NCI-H2196 (cell line): ENCODE results near the gene FSD1.
"Not testable (repeated sequence)": the region's sequence is repeated elsewhere in the genome, so short reads cannot be mapped to it uniquely, and the experiment has no call there.

Experiments used
- DNase-seq: peaks from one replicate; lab custom pipeline; 2025; ENCODE audit not compliant: unreplicated experiment; lab: John Stamatoyannopoulos, UW

Gene FSD1

GRCh38 chr19:4342615-4343369, 38.4 kb downstream of the FSD1 start:
- DNase-seq: peak; percentile 98

GRCh38 chr19:4343370-4344307, 39.2 kb downstream of the FSD1 start, which contains the start of gene MPND:
Gene MPND, plus strand, starts transcription at chr19:4343562. Its CDS starts 32 bp downstream, at chr19:4343594.
- peak; percentile 93 for DNase-seq

GRCh38 chr19:4345342-4346019, 41.1 kb downstream of the FSD1 start:
- no peak for DNase-seq

DNA sequence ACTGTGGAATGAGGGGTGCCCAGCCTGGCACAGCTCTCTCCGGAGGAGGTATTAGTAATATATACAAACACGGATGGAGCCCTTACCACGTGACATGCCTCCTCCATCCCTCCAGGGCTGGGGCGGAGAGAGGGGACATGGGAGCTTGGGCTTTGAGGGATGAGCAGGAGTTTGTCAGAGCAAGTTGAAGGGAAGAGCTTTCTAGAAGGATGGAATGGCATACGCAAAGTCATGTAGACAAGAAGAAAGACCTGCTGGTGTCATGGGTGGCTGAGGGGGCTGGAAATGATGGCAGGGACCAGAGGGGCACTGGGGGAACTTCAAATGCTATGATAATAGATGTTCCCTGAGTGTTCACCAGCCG, 41.6 kb downstream of the FSD1 start:
- DNase-seq: no peak

- no peak for DNase-seq
Observed at GRCh38 chr19:4347521-4347920, 43.1 kb downstream of the FSD1 start.

GRCh38 chr19:4349225-4349624, 44.8 kb downstream of the FSD1 start:
- not testable (repeated sequence) for DNase-seq

- DNase-seq: no peak
Observed at GRCh38 chr19:4350111-4350510, 45.7 kb downstream of the FSD1 start.

DNA sequence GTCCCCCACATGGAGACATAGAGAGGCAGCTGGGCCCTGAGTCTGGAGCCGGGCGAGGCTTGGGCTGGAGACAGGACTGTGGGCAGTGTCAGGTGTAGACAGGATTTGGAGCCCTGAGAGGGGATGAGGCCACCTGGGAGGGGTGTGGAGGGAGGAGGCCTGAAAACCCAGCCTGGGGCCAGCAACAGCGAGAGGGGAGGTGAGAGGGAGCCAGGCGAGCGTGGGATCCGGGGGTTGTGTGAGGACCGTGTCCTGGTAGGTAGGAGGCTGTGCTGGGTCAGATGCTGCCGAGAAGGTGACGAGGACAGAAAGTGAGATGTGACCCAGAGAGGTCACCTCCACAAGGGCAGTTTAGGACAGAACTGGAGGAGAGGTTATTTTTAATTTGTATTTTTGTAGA, 46.3 kb downstream of the FSD1 start:
- no peak for DNase-seq

DNA sequence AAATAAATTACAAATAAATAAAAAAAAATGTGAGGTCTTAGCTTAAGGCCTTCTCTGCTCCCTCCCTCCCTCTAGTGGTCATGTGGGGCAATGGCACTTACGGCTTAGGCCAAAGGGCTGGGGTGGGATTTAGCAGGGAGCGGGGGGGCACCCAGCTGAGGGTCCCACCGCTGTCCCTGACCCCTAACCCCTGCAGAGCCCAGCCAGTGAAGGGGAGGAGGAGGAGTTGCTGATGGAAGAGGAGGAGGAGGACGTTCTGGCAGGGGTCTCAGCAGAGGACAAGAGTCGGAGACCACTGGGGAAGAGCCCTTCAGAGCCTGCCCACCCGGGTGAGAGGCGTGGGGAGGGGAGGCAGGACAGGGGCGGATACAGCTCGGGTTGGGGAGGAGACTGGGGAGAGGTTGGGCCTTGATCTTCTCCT, 48.3 kb downstream of the FSD1 start:
- peak; percentile 66 for DNase-seq

GRCh38 chr19:4354282-4354681, 49.9 kb downstream of the FSD1 start:
- no peak for DNase-seq

DNA sequence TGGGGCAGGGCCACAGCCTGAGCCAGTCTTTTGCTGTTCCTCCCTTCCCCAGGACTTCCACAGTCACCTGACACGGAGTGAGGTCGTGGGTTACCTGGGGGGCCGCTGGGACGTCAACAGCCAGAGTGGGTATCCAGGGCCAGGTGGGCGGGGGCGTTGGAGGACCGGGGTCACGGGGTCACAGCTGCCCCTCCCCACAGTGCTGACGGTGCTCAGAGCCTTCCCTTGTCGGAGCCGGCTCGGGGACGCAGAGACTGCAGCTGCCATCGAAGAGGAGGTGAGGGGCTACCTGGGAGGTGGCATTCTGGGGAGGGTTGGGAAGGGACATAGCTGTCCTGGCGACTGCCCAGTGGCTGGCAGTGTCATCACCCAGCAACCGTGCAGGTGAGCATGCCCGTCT, 50.5 kb downstream of the FSD1 start:
- no peak for DNase-seq

GRCh38 chr19:4357095-4357797, 52.8 kb downstream of the FSD1 start:
- no peak for DNase-seq

GRCh38 chr19:4357921-4358326, 53.5 kb downstream of the FSD1 start:
- no peak for DNase-seq

GRCh38 chr19:4358709-4359626, 54.6 kb downstream of the FSD1 start:
- DNase-seq: no peak

DNA sequence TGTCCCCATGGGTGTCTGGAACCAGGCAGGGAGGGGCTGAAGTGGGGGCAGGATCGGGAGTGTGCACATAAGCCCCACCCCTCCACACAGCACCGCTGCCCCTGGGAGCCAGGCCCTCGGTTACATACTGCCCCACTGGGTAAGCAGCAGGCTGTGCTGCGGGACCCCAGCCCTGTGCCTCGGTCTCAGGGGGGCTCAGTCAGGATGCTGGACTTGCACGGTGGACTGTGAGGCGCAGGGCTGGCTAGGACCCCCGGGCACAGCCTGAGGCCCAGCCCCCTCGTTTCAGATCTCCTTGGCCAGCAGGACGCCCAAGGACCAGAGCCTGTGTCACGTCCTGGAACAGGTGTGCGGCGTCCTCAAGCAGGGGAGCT, 55.2 kb downstream of the FSD1 start:
- DNase-seq: no peak

DNA sequence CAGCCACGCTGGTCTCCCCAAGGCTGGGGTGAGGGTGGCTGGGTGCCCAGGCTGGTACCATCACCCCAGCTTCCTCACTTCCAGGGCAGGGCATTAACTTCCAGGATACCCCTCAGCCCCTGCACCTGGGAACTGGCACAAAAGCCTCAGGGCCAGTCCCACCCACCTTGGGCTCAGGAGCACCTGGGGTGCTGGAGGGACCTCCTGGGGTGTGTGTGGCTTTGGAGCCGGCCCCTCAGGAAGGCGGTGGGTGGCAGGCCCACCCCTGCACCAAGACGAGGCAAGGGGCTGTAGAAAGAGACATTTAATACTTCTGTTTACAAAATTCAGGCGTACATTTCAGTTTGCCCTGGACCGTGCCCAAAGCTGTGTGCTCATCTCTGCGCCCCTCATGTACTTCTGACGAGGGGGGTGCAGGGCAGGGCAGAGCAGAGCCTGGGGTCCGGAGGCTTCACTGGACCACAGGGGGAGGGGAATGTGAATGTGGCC, 55.7 kb downstream of the FSD1 start:
- no peak for DNase-seq

DNA sequence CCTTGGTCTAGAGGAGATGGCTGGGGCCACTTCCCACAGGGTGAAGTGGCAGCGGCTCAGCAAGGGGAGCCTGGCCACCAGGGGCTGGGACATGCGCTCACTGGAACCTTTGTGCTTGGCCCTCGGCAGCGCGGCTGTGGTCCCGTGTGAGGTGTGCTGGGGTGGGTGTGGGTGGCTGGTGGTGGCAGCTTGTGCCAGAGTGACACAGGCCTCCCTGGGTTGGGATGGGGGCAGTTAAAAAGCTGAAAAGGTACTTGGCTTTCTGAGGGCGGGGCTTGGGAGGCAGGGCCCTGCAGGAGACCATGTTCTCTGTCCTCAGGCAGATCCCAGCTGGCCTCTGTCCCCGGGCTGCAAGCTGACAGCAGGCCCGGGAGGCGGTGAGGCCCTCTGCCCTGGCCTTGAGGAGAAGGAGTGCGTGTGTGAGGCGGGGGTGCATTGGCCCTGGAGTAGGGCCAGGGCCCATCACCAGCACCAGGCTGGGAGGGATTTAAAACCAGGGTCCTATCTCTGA, 56.3 kb downstream of the FSD1 start:
- DNase-seq: no peak

GRCh38 chr19:4361152-4362046, 57.0 kb downstream of the FSD1 start:
- DNase-seq: no peak
